PC-9 (cell line): Measurements from ENCODE around the gene ADAP1.

Experiments
- EZH2 ChIP-seq: fragments of 200-600 bp; sonication (generic); IDR thresholded peaks from 2 replicates; pipeline ENCODE4 v1.8.0; 2017; ENCODE audit warnings: antibody characterized with exemption, low read depth
- TF ChIP-seq, protein P1 (sequence below): fragments of 200-600 bp; sonication (generic); conservative IDR thresholded peaks from 2 replicates; pipeline ENCODE4 v1.6.1; 2017; ENCODE audit warnings: mixed run types, antibody characterized with exemption, mild to moderate bottlenecking, moderate library complexity

DNA sequence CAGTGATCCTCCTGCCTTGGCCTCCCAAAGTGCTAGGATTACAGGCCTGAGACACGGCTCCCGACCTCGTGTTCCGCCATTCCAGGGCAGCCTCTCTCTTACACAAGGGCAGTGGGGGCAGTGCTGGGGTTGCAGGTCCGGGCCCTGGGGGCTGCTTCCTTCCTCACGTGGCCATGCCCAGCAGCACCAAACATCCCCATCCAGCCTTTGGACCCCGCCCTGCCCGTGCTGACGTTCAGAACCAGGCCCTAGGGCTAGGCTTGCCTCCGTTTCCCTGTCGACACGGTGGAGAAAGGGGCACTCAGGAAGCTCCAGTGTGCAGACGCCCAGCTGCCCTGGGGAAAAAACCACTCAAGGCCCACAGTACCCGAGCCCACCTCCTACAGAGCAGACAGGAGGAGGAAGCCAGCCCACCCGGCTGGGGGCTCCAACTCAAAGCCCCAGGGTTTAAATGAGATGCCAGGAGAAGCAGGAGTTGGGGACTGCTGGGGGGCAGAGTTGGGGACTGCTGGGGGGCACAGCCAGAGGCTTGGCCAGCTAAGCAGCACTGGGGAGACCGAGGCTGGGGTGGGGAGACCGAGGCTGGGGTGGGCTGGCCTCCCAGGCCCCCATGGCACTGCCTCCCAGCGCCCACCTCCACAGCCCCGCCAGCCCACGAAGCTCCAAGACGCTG lies 35.9 kb downstream of the ADAP1 start:
- TF ChIP-seq, protein P1, sequence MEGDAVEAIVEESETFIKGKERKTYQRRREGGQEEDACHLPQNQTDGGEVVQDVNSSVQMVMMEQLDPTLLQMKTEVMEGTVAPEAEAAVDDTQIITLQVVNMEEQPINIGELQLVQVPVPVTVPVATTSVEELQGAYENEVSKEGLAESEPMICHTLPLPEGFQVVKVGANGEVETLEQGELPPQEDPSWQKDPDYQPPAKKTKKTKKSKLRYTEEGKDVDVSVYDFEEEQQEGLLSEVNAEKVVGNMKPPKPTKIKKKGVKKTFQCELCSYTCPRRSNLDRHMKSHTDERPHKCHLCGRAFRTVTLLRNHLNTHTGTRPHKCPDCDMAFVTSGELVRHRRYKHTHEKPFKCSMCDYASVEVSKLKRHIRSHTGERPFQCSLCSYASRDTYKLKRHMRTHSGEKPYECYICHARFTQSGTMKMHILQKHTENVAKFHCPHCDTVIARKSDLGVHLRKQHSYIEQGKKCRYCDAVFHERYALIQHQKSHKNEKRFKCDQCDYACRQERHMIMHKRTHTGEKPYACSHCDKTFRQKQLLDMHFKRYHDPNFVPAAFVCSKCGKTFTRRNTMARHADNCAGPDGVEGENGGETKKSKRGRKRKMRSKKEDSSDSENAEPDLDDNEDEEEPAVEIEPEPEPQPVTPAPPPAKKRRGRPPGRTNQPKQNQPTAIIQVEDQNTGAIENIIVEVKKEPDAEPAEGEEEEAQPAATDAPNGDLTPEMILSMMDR, result no peak
- no peak for TF ChIP-seq EZH2
